ENCODE results near the gene ZNF618. TPM values are rescaled to one million over a fixed set of nuclear protein-coding genes. Genes with fewer than 3 reads are reported as not detected.

Gene ZNF618
- total RNA-seq, 1 experiment from 2014 or later, result 29.4 TPM

GRCh38 chr9:113896713-113897112 is 20.6 kb downstream of the ZNF618 start:
- CTCF ChIA-PET, result no interaction called here
- no peak for DNase-seq (ENCODE audit: low spot score)
- peaks cover 2% of the 10 kb centered on the region for H3K36me3 ChIP-seq (ENCODE audit: insufficient read depth, low read length, poor library complexity, severe bottlenecking)
- no peak overlapping the region for H3K27ac ChIP-seq (ENCODE audit: low read depth, low read length, poor library complexity, severe bottlenecking)
- BruUV-seq (replicated peaks), result no TSS peak
- no peak overlapping the region for H3K4me3 ChIP-seq (ENCODE audit: low read depth, low read length, poor library complexity, severe bottlenecking)
- TF ChIP-seq EZH2 (IDR thresholded peaks at IDR 0.05; ENCODE audit: borderline replicate concordance, low read depth, low read length, poor library complexity, severe bottlenecking) (no peak), CTCF (conservative IDR thresholded peaks at IDR 0.05; ENCODE audit: low read depth, low read length) (no peak)
- POLR2A ChIA-PET (ENCODE audit: low non-redundant PET), result no interaction called here
- H3K27me3 ChIP-seq (replicated peaks; ENCODE audit: insufficient read depth, low read depth, low read length, poor library complexity), result no peaks in the 10 kb centered on the region
- intact Hi-C loops (cut with micrococcal nuclease; ENCODE audit: unreplicated experiment), result no loop called here
- peaks cover 4% of the 10 kb centered on the region for H3K9me3 ChIP-seq (ENCODE audit: low read depth, low read length, poor library complexity, severe bottlenecking)
- H3K4me1 ChIP-seq (ENCODE audit: insufficient read depth, low read length, poor library complexity, severe bottlenecking), result peaks cover 8% of the 10 kb centered on the region

GRCh38 chr9:113898151-113898550 is 22.0 kb downstream of the ZNF618 start:
- peaks cover 8% of the 10 kb centered on the region for H3K4me1 ChIP-seq (ENCODE audit: insufficient read depth, low read length, poor library complexity, severe bottlenecking)
- no peaks in the 10 kb centered on the region for H3K36me3 ChIP-seq (ENCODE audit: insufficient read depth, low read length, poor library complexity, severe bottlenecking)
- BruUV-seq (replicated peaks), result no TSS peak
- H3K4me3 ChIP-seq (ENCODE audit: low read depth, low read length, poor library complexity, severe bottlenecking), result no peak overlapping the region
- CTCF ChIA-PET, result no interaction called here
- POLR2A ChIA-PET (ENCODE audit: low non-redundant PET), result no interaction called here
- no peaks in the 10 kb centered on the region for H3K27me3 ChIP-seq (replicated peaks; ENCODE audit: insufficient read depth, low read depth, low read length, poor library complexity)
- no peak for DNase-seq (ENCODE audit: low spot score)
- H3K27ac ChIP-seq (ENCODE audit: low read depth, low read length, poor library complexity, severe bottlenecking), result no peak overlapping the region
- intact Hi-C loops (cut with micrococcal nuclease; ENCODE audit: unreplicated experiment), result no loop called here
- TF ChIP-seq CTCF (conservative IDR thresholded peaks at IDR 0.05; ENCODE audit: low read depth, low read length) (no peak), EZH2 (IDR thresholded peaks at IDR 0.05; ENCODE audit: borderline replicate concordance, low read depth, low read length, poor library complexity, severe bottlenecking) (no peak)
- H3K9me3 ChIP-seq (ENCODE audit: low read depth, low read length, poor library complexity, severe bottlenecking), result peaks cover 4% of the 10 kb centered on the region

GRCh38 chr9:113898596-113898995 is 22.5 kb downstream of the ZNF618 start:
- no peak for DNase-seq (ENCODE audit: low spot score)
- POLR2A ChIA-PET (ENCODE audit: low non-redundant PET), result no interaction called here
- CTCF ChIA-PET, result no interaction called here
- no peak overlapping the region for H3K27ac ChIP-seq (ENCODE audit: low read depth, low read length, poor library complexity, severe bottlenecking)
- BruUV-seq (replicated peaks), result no TSS peak
- no peaks in the 10 kb centered on the region for H3K36me3 ChIP-seq (ENCODE audit: insufficient read depth, low read length, poor library complexity, severe bottlenecking)
- H3K27me3 ChIP-seq (replicated peaks; ENCODE audit: insufficient read depth, low read depth, low read length, poor library complexity), result no peaks in the 10 kb centered on the region
- no peak overlapping the region for H3K4me3 ChIP-seq (ENCODE audit: low read depth, low read length, poor library complexity, severe bottlenecking)
- H3K9me3 ChIP-seq (ENCODE audit: low read depth, low read length, poor library complexity, severe bottlenecking), result peaks cover 6% of the 10 kb centered on the region
- intact Hi-C loops (cut with micrococcal nuclease; ENCODE audit: unreplicated experiment), result no loop called here
- peaks cover 8% of the 10 kb centered on the region for H3K4me1 ChIP-seq (ENCODE audit: insufficient read depth, low read length, poor library complexity, severe bottlenecking)
- TF ChIP-seq EZH2 (IDR thresholded peaks at IDR 0.05; ENCODE audit: borderline replicate concordance, low read depth, low read length, poor library complexity, severe bottlenecking) (no peak), CTCF (conservative IDR thresholded peaks at IDR 0.05; ENCODE audit: low read depth, low read length) (no peak)

All from A673 (cell line).